BJ (cell line): ENCODE results near the gene SOX3. TPM values are rescaled to one million over a fixed set of nuclear protein-coding genes. Genes with fewer than 3 reads are reported as not detected.

ENCODE experiments used
- CTCF ChIA-PET: fragments of 350-600 bp; formaldehyde crosslinking; extraction: SDS; loops from one replicate; lab custom pipeline; 2021; ENCODE audit warnings: antibody characterized with exemption, inconsistent platforms; lab: Yijun Ruan, JAX
- POLR2A ChIA-PET: fragments of 300-600 bp; sonication (Branson Sonifier 250); formaldehyde crosslinking; extraction: SDS; loops from one replicate; lab custom pipeline; 2021; ENCODE audit warnings: antibody characterized with exemption; lab: Charles Lee
- DNase-seq: peaks from one replicate; pipeline ENCODE4 v3.0.0-alpha.2; 2011; ENCODE audit warnings: low read depth
- H3K27me3 ChIP-seq: 2 replicates; pipeline ENCODE4 v1.6.0; 2011; ENCODE audit warnings: low read length; ENCODE audit not compliant: control insufficient read depth, insufficient read depth
- H3K36me3 ChIP-seq: 2 replicates; pipeline ENCODE4 v1.5.1; 2011; ENCODE audit warnings: low read length; ENCODE audit not compliant: control insufficient read depth, insufficient read depth
- H3K4me3 ChIP-seq: 2 replicates; pipeline ENCODE4 v1.5.1; 2011; ENCODE audit warnings: low read depth, mild to moderate bottlenecking, control low read depth, low read length
- CTCF ChIP-seq: IDR thresholded peaks from 2 replicates; pipeline ENCODE4 v1.5.1; 2011; ENCODE audit warnings: low read depth, mild to moderate bottlenecking, control low read depth, inconsistent platforms, low read length, moderate library complexity; ENCODE audit not compliant: insufficient read depth
- polyA plus RNA-seq: library from polyadenylated mRNA; depleted of rRNA; stranded (reverse); fragments of >200 nt; gene quantifications from 2 replicates; pipeline ENCODE4 v1.2.3, GENCODE V29; 2011

SOX3 gene
- polyA plus RNA-seq, 1 experiment, result not detected

- ChIA-PET POLR2A (no interaction called here), CTCF (interaction anchor here (1.9 kb wide), 1 partner anchor 9 kb away, joined by 5 read pairs; no protein-coding TSS in a partner anchor)
- H3K36me3 ChIP-seq, result no peaks in the 10 kb centered on the region
- H3K4me3 ChIP-seq, result no peak overlapping the region
- DNase-seq, result no peak
- TF ChIP-seq CTCF, result no peak
- no peaks in the 10 kb centered on the region for H3K27me3 ChIP-seq
Observed at GRCh38 chrX:140521393-140521792, 16.5 kb upstream of the SOX3 start.

- Histone ChIP-seq H3K36me3 (no peaks in the 10 kb centered on the region), H3K4me3 (no peak overlapping the region), H3K27me3 (peaks cover 4% of the 10 kb centered on the region; the same call in 1 of the 2 replicates)
- TF ChIP-seq CTCF, result no peak
- ChIA-PET CTCF (no interaction called here), POLR2A (no interaction called here)
- DNase-seq, result no peak
Observed at GRCh38 chrX:140514554-140514953, 9.7 kb upstream of the SOX3 start.

GRCh38 chrX:140510895-140511295 is 6.0 kb upstream of the SOX3 start:
- H3K4me3 ChIP-seq, result no peak overlapping the region
- H3K36me3 ChIP-seq, result no peaks in the 10 kb centered on the region
- DNase-seq, result no peak
- H3K27me3 ChIP-seq, result peaks cover 12% of the 10 kb centered on the region; the same call in 1 of the 2 replicates
- POLR2A ChIA-PET, result no interaction called here
- CTCF ChIA-PET, result no interaction called here
- TF ChIP-seq CTCF, result no peak

GRCh38 chrX:140510306-140510676 is 5.4 kb upstream of the SOX3 start:
- ChIA-PET CTCF (no interaction called here), POLR2A (no interaction called here)
- TF ChIP-seq CTCF, result no peak
- DNase-seq, result no peak
- Histone ChIP-seq H3K27me3 (peaks cover 14% of the 10 kb centered on the region), H3K4me3 (no peak overlapping the region), H3K36me3 (no peaks in the 10 kb centered on the region)

- no peak for DNase-seq
- no peaks in the 10 kb centered on the region for H3K36me3 ChIP-seq
- H3K4me3 ChIP-seq, result no peak overlapping the region
- no peak for TF ChIP-seq CTCF
- H3K27me3 ChIP-seq, result peaks cover 16% of the 10 kb centered on the region
- POLR2A ChIA-PET, result no interaction called here
- CTCF ChIA-PET, result interaction anchor here (0.6 kb wide), 1 partner anchor 63 kb away, joined by 3 read pairs; no protein-coding TSS in a partner anchor
Observed at GRCh38 chrX:140509468-140510305, 4.8 kb upstream of the SOX3 start.
